Measurements from ENCODE around the gene RIMS1.

- no peak for TF ChIP-seq POLR2A (IDR thresholded peaks at IDR 0.05)
- no peak for TF ChIP-seq CTCF (IDR thresholded peaks at IDR 0.05 in 4 of 5, conservative IDR thresholded peaks at IDR 0.05 in 1 of 5)
These were observed 402.2 kb downstream of the RIMS1 start for GRCh38 chr6:72288592-72288991.

All from gastrocnemius medialis (tissue), 4 donors.